HUES64 (cell line): ENCODE data around the gene EDAR.

Experiments used
- H3K27ac ChIP-seq: 2 replicates; pipeline ENCODE4 v1.7.0; 2013; ENCODE audit warnings: low read depth, low read length, inconsistent platforms
- H3K27me3 ChIP-seq: 2 replicates; pipeline ENCODE4 v1.6.1; 2013; ENCODE audit warnings: mild to moderate bottlenecking, low read length; ENCODE audit not compliant: insufficient read depth
- H3K36me3 ChIP-seq: 2 replicates; pipeline ENCODE4 v1.6.1; 2013; ENCODE audit warnings: mild to moderate bottlenecking, low read length; ENCODE audit not compliant: insufficient read depth
- H3K4me1 ChIP-seq: 2 replicates; pipeline ENCODE4 v1.6.1; 2013; ENCODE audit warnings: mild to moderate bottlenecking, low read length, moderate library complexity; ENCODE audit not compliant: insufficient read depth
- H3K4me3 ChIP-seq: 2 replicates; pipeline ENCODE4 v1.5.1; 2013; ENCODE audit warnings: mild to moderate bottlenecking, low read length, moderate library complexity
- H3K9ac ChIP-seq: 2 replicates; pipeline ENCODE4 v1.6.1; 2013; ENCODE audit warnings: mild to moderate bottlenecking, low read depth, low read length
- H3K9me3 ChIP-seq: 2 replicates; pipeline ENCODE4 v1.6.1; 2013; ENCODE audit warnings: low read depth, low read length; ENCODE audit not compliant: insufficient read depth
- WGBS: fragments of 150-250, 120-280 bp; methylation state at CpG from one replicate; pipeline ENCODE4 v1.1.7; 2013; ENCODE audit warnings: missing lambda C conversion rate; 5-methylcytosine and 5-hydroxymethylcytosine counted together

The EDAR gene

GRCh38 chr2:108911807-108912628 is 77.0 kb downstream of the EDAR start:
- H3K9ac ChIP-seq: no peak overlapping the region
- no peaks in the 10 kb centered on the region for H3K9me3 ChIP-seq
- 86% methylated on average over 21 of the region's 21 CpGs for WGBS
- no peak overlapping the region for H3K4me3 ChIP-seq
- H3K27me3 ChIP-seq: no peaks in the 10 kb centered on the region
- H3K36me3 ChIP-seq: no peaks in the 10 kb centered on the region
- no peaks in the 10 kb centered on the region for H3K4me1 ChIP-seq
- no peak overlapping the region for H3K27ac ChIP-seq

GRCh38 chr2:108911401-108911800 is 77.6 kb downstream of the EDAR start:
- Histone ChIP-seq H3K27me3 (no peaks in the 10 kb centered on the region), H3K4me1 (no peaks in the 10 kb centered on the region), H3K36me3 (no peaks in the 10 kb centered on the region), H3K9me3 (no peaks in the 10 kb centered on the region), H3K27ac (no peak overlapping the region), H3K9ac (no peak overlapping the region), H3K4me3 (no peak overlapping the region)
- WGBS: 95% methylated on average over 5 of the region's 5 CpGs

DNA sequence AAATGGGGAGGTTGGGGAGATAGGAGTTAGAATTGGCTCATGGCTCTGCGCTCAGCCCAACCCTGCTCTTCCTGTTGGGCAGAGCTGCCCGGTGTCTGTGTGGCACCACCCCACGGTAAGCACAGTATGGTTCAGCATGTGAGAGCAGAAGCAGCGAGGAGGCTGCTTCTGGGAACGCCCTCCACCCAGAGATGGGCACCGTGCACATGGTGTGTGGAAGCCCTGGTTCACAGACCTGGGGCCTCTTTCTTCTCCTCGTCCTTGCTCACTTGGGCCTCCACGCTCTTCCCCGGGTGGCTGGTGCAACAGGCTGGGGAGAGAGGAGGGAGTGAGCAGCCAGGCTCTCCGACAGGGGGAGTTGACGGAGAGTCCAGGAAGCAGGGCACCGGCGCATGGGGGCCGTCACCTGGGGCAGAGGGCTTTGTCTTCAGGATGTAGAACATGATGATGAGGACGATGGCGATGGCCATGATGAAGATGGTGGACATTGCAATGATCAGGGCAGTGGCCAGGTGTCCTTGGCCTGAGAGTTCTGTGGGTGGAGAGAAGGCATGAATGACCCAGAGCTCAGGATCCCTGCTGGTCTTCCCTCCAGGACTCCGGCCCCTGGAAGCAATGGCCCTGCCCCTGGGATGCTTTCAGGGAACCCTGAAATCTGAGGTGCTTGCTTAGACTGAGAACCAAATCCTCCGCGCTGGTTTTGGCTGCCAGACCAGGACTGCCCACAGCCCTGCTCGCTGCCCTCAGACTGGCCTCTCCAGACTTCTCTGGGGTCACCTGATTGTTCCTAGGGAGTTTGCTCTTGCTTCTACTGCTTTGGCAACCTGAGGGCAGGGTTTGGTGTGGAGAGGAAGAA is 78.3 kb downstream of the EDAR start:
- Histone ChIP-seq H3K9me3 (no peaks in the 10 kb centered on the region), H3K4me1 (no peaks in the 10 kb centered on the region), H3K27ac (no peak overlapping the region), H3K4me3 (no peak overlapping the region), H3K27me3 (no peaks in the 10 kb centered on the region), H3K9ac (no peak overlapping the region), H3K36me3 (no peaks in the 10 kb centered on the region)
- 88% methylated on average over 20 of the region's 20 CpGs for WGBS

- H3K36me3 ChIP-seq: no peaks in the 10 kb centered on the region
- no peak overlapping the region for H3K9ac ChIP-seq
- H3K4me3 ChIP-seq: no peak overlapping the region
- WGBS: 94% methylated on average over 12 of the region's 12 CpGs
- H3K4me1 ChIP-seq: no peaks in the 10 kb centered on the region
- H3K27ac ChIP-seq: no peak overlapping the region
- H3K27me3 ChIP-seq: no peaks in the 10 kb centered on the region
- no peaks in the 10 kb centered on the region for H3K9me3 ChIP-seq
Measured at GRCh38 chr2:108910011-108910431, 79.0 kb downstream of the EDAR start.

DNA sequence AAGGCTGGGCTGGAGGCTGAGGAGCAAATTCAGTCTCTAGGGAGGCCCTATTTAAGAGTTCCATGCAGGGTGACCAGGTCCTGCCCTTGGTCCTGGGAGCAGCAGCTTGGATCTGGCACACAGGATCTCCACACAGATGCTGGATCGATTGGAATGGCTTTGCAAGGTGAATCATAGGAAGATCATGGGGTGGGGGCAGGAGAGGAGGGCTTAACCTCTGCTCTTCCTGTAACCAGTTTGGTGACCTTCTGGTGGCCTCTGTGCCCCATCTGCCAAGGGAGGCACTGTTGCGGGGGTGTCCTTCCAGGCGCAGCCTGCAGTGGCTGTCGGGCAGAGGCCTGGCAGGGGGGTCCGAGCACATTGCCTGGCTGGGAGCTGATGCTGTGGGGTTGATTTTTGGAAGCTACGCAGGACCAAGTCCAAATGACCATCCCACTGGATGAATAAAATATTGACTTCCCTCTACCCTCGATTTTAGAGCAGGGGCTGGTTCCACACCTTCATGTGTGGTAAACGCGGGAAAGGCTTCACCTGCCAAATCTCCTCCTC is 79.7 kb downstream of the EDAR start:
- no peak overlapping the region for H3K4me3 ChIP-seq
- H3K36me3 ChIP-seq: no peaks in the 10 kb centered on the region
- H3K4me1 ChIP-seq: no peaks in the 10 kb centered on the region
- H3K9ac ChIP-seq: no peak overlapping the region
- H3K27me3 ChIP-seq: no peaks in the 10 kb centered on the region
- no peaks in the 10 kb centered on the region for H3K9me3 ChIP-seq
- H3K27ac ChIP-seq: no peak overlapping the region
- 89% methylated on average over 9 of the region's 9 CpGs for WGBS

GRCh38 chr2:108908713-108909070 is 80.3 kb downstream of the EDAR start:
- H3K36me3 ChIP-seq: no peaks in the 10 kb centered on the region
- H3K27me3 ChIP-seq: no peaks in the 10 kb centered on the region
- H3K9me3 ChIP-seq: no peaks in the 10 kb centered on the region
- H3K9ac ChIP-seq: no peak overlapping the region
- H3K4me1 ChIP-seq: no peaks in the 10 kb centered on the region
- no peak overlapping the region for H3K27ac ChIP-seq
- WGBS: 91% methylated on average over 1 of the region's 1 CpG
- H3K4me3 ChIP-seq: no peak overlapping the region

- Histone ChIP-seq H3K9me3 (no peaks in the 10 kb centered on the region), H3K4me3 (no peak overlapping the region), H3K9ac (no peak overlapping the region), H3K36me3 (no peaks in the 10 kb centered on the region), H3K27ac (no peak overlapping the region), H3K4me1 (no peaks in the 10 kb centered on the region), H3K27me3 (no peaks in the 10 kb centered on the region)
- 89% methylated on average over 24 of the region's 24 CpGs for WGBS
Measured at GRCh38 chr2:108907822-108908712, 81.0 kb downstream of the EDAR start.

- H3K4me1 ChIP-seq: no peaks in the 10 kb centered on the region
- no peaks in the 10 kb centered on the region for H3K36me3 ChIP-seq
- no peak overlapping the region for H3K9ac ChIP-seq
- WGBS: 86% methylated on average over 15 of the region's 15 CpGs
- H3K27me3 ChIP-seq: no peaks in the 10 kb centered on the region
- H3K27ac ChIP-seq: no peak overlapping the region
- no peaks in the 10 kb centered on the region for H3K9me3 ChIP-seq
- no peak overlapping the region for H3K4me3 ChIP-seq
Measured at GRCh38 chr2:108906403-108907077, 82.5 kb downstream of the EDAR start.

GRCh38 chr2:108905906-108906305 is 83.1 kb downstream of the EDAR start:
- WGBS: 85% methylated on average over 13 of the region's 13 CpGs

DNA sequence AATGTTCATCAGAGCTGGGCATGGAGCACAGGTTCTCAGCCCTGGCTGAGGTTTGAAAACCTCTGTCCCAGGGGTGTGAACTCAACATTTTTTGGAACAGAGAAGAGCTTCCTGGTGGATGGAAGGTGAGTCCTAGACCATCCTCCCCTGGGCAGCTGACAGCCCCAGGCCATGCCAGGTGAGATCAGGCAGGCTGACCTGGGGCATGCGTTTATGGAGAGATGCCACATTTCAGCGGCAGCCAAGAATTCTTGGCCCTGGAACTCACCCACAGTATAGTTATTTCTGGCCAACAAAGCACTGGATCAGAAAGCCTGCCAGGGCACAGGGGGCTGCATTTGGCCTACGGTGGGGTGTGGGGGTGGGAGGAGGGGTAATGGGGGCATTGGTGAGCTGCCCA is 83.8 kb downstream of the EDAR start:
- WGBS: 90% methylated on average over 3 of the region's 3 CpGs
- no peak overlapping the region for H3K9ac ChIP-seq

More at GRCh38 chr2:108905906-108906305, 83.1 kb downstream of the EDAR start:
- Histone ChIP-seq H3K9ac (no peak overlapping the region), H3K4me3 (no peak overlapping the region), H3K27me3 (no peaks in the 10 kb centered on the region), H3K27ac (no peak overlapping the region), H3K36me3 (no peaks in the 10 kb centered on the region), H3K9me3 (no peaks in the 10 kb centered on the region), H3K4me1 (no peaks in the 10 kb centered on the region)

More for the DNA sequence above, 83.8 kb downstream of the EDAR start:
- H3K4me1 ChIP-seq: no peaks in the 10 kb centered on the region
- no peak overlapping the region for H3K4me3 ChIP-seq
- H3K27ac ChIP-seq: no peak overlapping the region
- no peaks in the 10 kb centered on the region for H3K27me3 ChIP-seq
- H3K9me3 ChIP-seq: no peaks in the 10 kb centered on the region
- H3K36me3 ChIP-seq: no peaks in the 10 kb centered on the region
